Stimulated activated CD4-positive, alpha-beta T cell treated with anti-CD3 and anti-CD28 coated beads, Interleukin-1b, Interleukin-23, amount 100 ng/mL, for 24 hours (primary cell): ENCODE results near the gene RPL22.
A peak's percentile ranks its signal among the peaks of the same experiment; 100 is the strongest.

Experiments used
- DNase-seq, 4 experiments: peaks; one replicate each; pipeline ENCODE4 v3.0.0-alpha.2; 2020; ENCODE audit warnings: low read depth in 4 of 4, low spot score in 1 of 4

The RPL22 gene

GRCh38 chr1:6157132-6157527 is 42.3 kb downstream of the RPL22 start:
- no peak for DNase-seq

GRCh38 chr1:6154525-6155319 is 44.7 kb downstream of the RPL22 start:
- no peak for DNase-seq

- DNase-seq, result no peak
Observed at GRCh38 chr1:6152882-6153281, 46.5 kb downstream of the RPL22 start.

GRCh38 chr1:6152181-6152580 is 47.2 kb downstream of the RPL22 start:
- DNase-seq, result no peak

GRCh38 chr1:6151291-6151822 is 48.0 kb downstream of the RPL22 start:
- DNase-seq, result no peak

- no peak for DNase-seq
Observed at GRCh38 chr1:6150006-6150938, 49.1 kb downstream of the RPL22 start.

- no peak for DNase-seq
Observed at GRCh38 chr1:6149597-6149996, 49.8 kb downstream of the RPL22 start.

- peak; percentile 32 to 62 (median 54) for DNase-seq
Observed at GRCh38 chr1:6148497-6149241, 50.7 kb downstream of the RPL22 start.

- DNase-seq, result no peak
Observed at GRCh38 chr1:6145864-6146410, 53.5 kb downstream of the RPL22 start.

- no peak for DNase-seq
Observed at GRCh38 chr1:6145396-6145750, 54.0 kb downstream of the RPL22 start.

- no peak for DNase-seq
Observed at GRCh38 chr1:6144647-6145395, 54.6 kb downstream of the RPL22 start.

- DNase-seq, result no peak
Observed at GRCh38 chr1:6144175-6144574, 55.2 kb downstream of the RPL22 start.

GRCh38 chr1:6143395-6143794 is 56.0 kb downstream of the RPL22 start:
- no peak for DNase-seq

- DNase-seq, result no peak
Observed at GRCh38 chr1:6142734-6143133, 56.7 kb downstream of the RPL22 start.

GRCh38 chr1:6142036-6142621 is 57.3 kb downstream of the RPL22 start:
- no peak for DNase-seq

- no peak for DNase-seq
Observed at GRCh38 chr1:6141592-6141991, 57.8 kb downstream of the RPL22 start.

GRCh38 chr1:6140413-6140812 is 59.0 kb downstream of the RPL22 start:
- DNase-seq, result no peak

- DNase-seq, result no peak
Observed at GRCh38 chr1:6137758-6138157, 61.6 kb downstream of the RPL22 start.

- no peak for DNase-seq
Observed at GRCh38 chr1:6136516-6137220, 62.7 kb downstream of the RPL22 start.
